ENCODE results near the gene SLC7A10.

GRCh38 chr19:33248954-33249613 is 23.4 kb upstream of the SLC7A10 start:
- TF ChIP-seq, protein P1, sequence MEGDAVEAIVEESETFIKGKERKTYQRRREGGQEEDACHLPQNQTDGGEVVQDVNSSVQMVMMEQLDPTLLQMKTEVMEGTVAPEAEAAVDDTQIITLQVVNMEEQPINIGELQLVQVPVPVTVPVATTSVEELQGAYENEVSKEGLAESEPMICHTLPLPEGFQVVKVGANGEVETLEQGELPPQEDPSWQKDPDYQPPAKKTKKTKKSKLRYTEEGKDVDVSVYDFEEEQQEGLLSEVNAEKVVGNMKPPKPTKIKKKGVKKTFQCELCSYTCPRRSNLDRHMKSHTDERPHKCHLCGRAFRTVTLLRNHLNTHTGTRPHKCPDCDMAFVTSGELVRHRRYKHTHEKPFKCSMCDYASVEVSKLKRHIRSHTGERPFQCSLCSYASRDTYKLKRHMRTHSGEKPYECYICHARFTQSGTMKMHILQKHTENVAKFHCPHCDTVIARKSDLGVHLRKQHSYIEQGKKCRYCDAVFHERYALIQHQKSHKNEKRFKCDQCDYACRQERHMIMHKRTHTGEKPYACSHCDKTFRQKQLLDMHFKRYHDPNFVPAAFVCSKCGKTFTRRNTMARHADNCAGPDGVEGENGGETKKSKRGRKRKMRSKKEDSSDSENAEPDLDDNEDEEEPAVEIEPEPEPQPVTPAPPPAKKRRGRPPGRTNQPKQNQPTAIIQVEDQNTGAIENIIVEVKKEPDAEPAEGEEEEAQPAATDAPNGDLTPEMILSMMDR (IDR thresholded peaks at IDR 0.05) = no peak
- no peak for TF ChIP-seq POLR2AphosphoS5 (IDR thresholded peaks at IDR 0.05)
- TF ChIP-seq POLR2A (IDR thresholded peaks at IDR 0.05) = no peak

Measured in breast epithelium (tissue), 3 donors.